ENCODE data around the gene LSAMP.

- TF ChIP-seq, protein P1, sequence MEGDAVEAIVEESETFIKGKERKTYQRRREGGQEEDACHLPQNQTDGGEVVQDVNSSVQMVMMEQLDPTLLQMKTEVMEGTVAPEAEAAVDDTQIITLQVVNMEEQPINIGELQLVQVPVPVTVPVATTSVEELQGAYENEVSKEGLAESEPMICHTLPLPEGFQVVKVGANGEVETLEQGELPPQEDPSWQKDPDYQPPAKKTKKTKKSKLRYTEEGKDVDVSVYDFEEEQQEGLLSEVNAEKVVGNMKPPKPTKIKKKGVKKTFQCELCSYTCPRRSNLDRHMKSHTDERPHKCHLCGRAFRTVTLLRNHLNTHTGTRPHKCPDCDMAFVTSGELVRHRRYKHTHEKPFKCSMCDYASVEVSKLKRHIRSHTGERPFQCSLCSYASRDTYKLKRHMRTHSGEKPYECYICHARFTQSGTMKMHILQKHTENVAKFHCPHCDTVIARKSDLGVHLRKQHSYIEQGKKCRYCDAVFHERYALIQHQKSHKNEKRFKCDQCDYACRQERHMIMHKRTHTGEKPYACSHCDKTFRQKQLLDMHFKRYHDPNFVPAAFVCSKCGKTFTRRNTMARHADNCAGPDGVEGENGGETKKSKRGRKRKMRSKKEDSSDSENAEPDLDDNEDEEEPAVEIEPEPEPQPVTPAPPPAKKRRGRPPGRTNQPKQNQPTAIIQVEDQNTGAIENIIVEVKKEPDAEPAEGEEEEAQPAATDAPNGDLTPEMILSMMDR (conservative IDR thresholded peaks at IDR 0.05) = no peak
- no peak for TF ChIP-seq EZH2 (IDR thresholded peaks at IDR 0.05; ENCODE audit: low read depth)
These were observed 246.2 kb downstream of the LSAMP start for GRCh38 chr3:116199063-116199462.

Measured in PC-9 (cell line).